CD14-positive monocyte (primary cell): ENCODE data around the gene INS. TPM values are rescaled to one million over a fixed set of nuclear protein-coding genes. Genes with fewer than 3 reads are reported as not detected.

Experiments
- DNase-seq, 3 donors: peaks; one replicate each; pipeline ENCODE4 v3.0.0-alpha.2; 2011 to 2022
- H2AFZ ChIP-seq: 2 replicates; pipeline ENCODE4 v1.6.0; 2012; ENCODE audit warnings: mild to moderate bottlenecking, low read depth, low read length, inconsistent platforms; ENCODE audit not compliant: insufficient read depth, poor library complexity, severe bottlenecking
- H3K27ac ChIP-seq, 2 donors: 1 replicate in 1 of 2; 2 replicates in 1 of 2; pipeline ENCODE4 v1.5.1; 2012 to 2013; ENCODE audit warnings: low read length in 2 of 2, control low read depth in 1 of 2, inconsistent platforms in 1 of 2, low read depth in 1 of 2, mild to moderate bottlenecking in 1 of 2
- H3K27me3 ChIP-seq, 2 donors: one replicate each; pipeline versions ENCODE4 v1.6.0 to v1.6.1; 2011 to 2013; ENCODE audit warnings: low read length in 2 of 2; ENCODE audit not compliant: control insufficient read depth in 2 of 2, insufficient read depth in 2 of 2
- H3K36me3 ChIP-seq, 2 donors: replicated peaks in 1 of 2; 1 replicate in 1 of 2; 2 replicates in 1 of 2; pipeline versions ENCODE4 v1.5.1 to v1.6.1; 2012 to 2013; ENCODE audit warnings: low read length in 2 of 2, control low read depth in 1 of 2, inconsistent platforms in 1 of 2, mild to moderate bottlenecking in 1 of 2; ENCODE audit not compliant: insufficient read depth in 2 of 2, control insufficient read depth in 1 of 2
- H3K4me1 ChIP-seq, 2 donors: 1 replicate in 1 of 2; 2 replicates in 1 of 2; pipeline versions ENCODE4 v1.5.1 to v1.6.1; 2012 to 2013; ENCODE audit warnings: low read length in 2 of 2, control low read depth in 1 of 2, inconsistent platforms in 1 of 2, mild to moderate bottlenecking in 1 of 2, moderate library complexity in 1 of 2; ENCODE audit not compliant: insufficient read depth in 2 of 2, control insufficient read depth in 1 of 2
- H3K4me2 ChIP-seq: replicated peaks from 2 replicates; pipeline ENCODE3; 2012; ENCODE audit warnings: low read length, moderate library complexity, mild to moderate bottlenecking; ENCODE audit not compliant: poor library complexity, severe bottlenecking; ENCODE audit errors: extremely low read depth
- H3K4me3 ChIP-seq, 3 experiments: fragments of 200-600 bp in 1 of 3; sonication (generic) in 1 of 3; replicated peaks in 1 of 3; 1 replicate in 2 of 3; 2 replicates in 1 of 3; pipeline ENCODE4 v1.5.1; 2011 to 2013; ENCODE audit warnings: low read length in 3 of 3, mild to moderate bottlenecking in 3 of 3, control low read depth in 2 of 3, low read depth in 2 of 3, inconsistent platforms in 1 of 3, moderate library complexity in 1 of 3
- H3K79me2 ChIP-seq: 2 replicates; pipeline ENCODE4 v1.6.0; 2012; ENCODE audit warnings: mild to moderate bottlenecking, control low read depth, inconsistent platforms, low read length, moderate library complexity; ENCODE audit not compliant: insufficient read depth
- H3K9ac ChIP-seq: 2 replicates; pipeline ENCODE4 v1.6.0; 2017; ENCODE audit warnings: low read length, mild to moderate bottlenecking; ENCODE audit not compliant: insufficient read depth, poor library complexity, severe bottlenecking
- H3K9me3 ChIP-seq, 2 donors: replicated peaks in 1 of 2; 1 replicate in 1 of 2; 2 replicates in 1 of 2; pipeline versions ENCODE4 v1.5.1 to v1.6.1; 2012 to 2013; ENCODE audit warnings: low read length in 2 of 2, control low read depth in 1 of 2; ENCODE audit not compliant: control insufficient read depth in 1 of 2, insufficient read depth in 1 of 2
- H4K20me1 ChIP-seq: 2 replicates; pipeline ENCODE4 v1.6.0; 2012; ENCODE audit warnings: mild to moderate bottlenecking, low read length, control low read depth, moderate library complexity; ENCODE audit not compliant: insufficient read depth
- H3K27ac Mint-ChIP-seq, 7 donors: one replicate each; pipeline ENCODE4 v1.8.0; 2020; ENCODE audit warnings: mild to moderate bottlenecking in 7 of 7, mixed read lengths in 7 of 7, moderate library complexity in 6 of 7, inconsistent platforms in 2 of 7
- H3K27me3 Mint-ChIP-seq, 3 donors: one replicate each; pipeline ENCODE4 v1.8.0; 2021 to 2022; ENCODE audit warnings: low read depth in 3 of 3, mild to moderate bottlenecking in 3 of 3, mixed read lengths in 3 of 3, moderate library complexity in 3 of 3, inconsistent platforms in 1 of 3
- H3K36me3 Mint-ChIP-seq, 2 donors: one replicate each; pipeline ENCODE4 v1.8.0; 2020; ENCODE audit warnings: mixed read lengths in 2 of 2, inconsistent platforms in 1 of 2, mild to moderate bottlenecking in 1 of 2
- H3K4me1 Mint-ChIP-seq: one replicate; pipeline ENCODE4 v1.8.0; 2020; ENCODE audit warnings: mild to moderate bottlenecking, mixed read lengths
- H3K4me3 Mint-ChIP-seq, 2 donors: one replicate each; pipeline ENCODE4 v1.8.0; 2020; ENCODE audit warnings: mild to moderate bottlenecking in 2 of 2, mixed read lengths in 2 of 2, moderate library complexity in 1 of 2
- H3K9me3 Mint-ChIP-seq, 7 donors: one replicate each; pipeline ENCODE4 v1.8.0; 2020 to 2022; ENCODE audit warnings: mixed read lengths in 7 of 7, mild to moderate bottlenecking in 6 of 7, moderate library complexity in 6 of 7, inconsistent platforms in 2 of 7
- WGBS: methylation state at CpG from one replicate; pipeline ENCODE4 v1.1.5; 2013; ENCODE audit warnings: missing lambda C conversion rate; ENCODE audit not compliant: insufficient coverage; 5-methylcytosine and 5-hydroxymethylcytosine counted together
- intact Hi-C, 2 donors: fragments of 100-400 bp; cut with micrococcal nuclease; formaldehyde crosslinking; loops; one replicate each; pipeline versions ENCODE4 v1.15.0 to v1.15.1; 2023
- polyA plus RNA-seq, 3 donors: library from polyadenylated mRNA; depleted of rRNA in 1 of 3; unstranded in 2 of 3; stranded (reverse) in 1 of 3; fragments of 300-500 nt in 2 of 3; fragments of >200 nt in 1 of 3; fragmentation: Illumina TruSeq in 2 of 3; gene quantifications; 1 replicate in 2 of 3; 2 replicates in 1 of 3; pipeline ENCODE4 v1.2.3, GENCODE V29; 2012 to 2021
- TF ChIP-seq, protein P1 (sequence below): fragments of 200-600 bp; IDR thresholded peaks from one replicate; pipeline ENCODE4 v1.8.0; 2022; ENCODE audit warnings: antibody characterized with exemption, mild to moderate bottlenecking

Gene INS
- polyA plus RNA-seq, 3 donors, result not detected

DNA sequence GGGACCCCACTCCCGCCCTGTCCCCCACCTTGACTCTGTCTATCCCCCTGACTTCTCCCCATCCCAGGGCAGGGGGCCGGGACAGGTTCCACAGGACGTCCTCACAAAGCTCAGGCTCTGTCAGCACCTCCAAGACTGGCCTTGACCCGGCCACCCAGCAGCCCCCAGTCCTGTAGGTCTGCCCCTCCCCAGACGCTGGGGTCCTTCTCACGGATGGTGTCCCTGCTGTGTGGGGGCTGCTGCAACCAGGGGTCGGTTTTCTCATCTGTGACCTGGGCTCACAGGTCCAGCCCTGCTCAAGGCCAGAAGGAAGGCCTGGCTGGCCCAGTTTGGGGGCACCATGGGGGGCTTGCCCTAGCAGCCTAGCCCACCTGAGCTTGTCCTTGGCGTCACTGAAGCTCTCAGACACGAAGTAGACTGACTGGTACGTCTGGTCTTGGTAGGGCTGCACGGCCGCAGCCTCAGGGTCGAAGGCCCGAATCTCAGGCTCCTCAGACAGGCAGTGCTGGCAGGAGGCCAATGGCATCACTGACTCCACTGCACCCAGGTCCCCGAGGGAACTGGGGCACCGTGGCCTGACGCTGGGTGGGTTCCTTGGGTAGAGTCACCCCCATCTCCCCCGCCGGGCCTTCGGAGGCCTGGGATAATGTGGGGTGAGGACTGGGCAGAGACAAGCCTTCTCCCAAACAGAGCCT, 4.0 kb upstream of the INS start:
- Histone ChIP-seq H2AFZ (no peak overlapping the region), H3K4me2 (no peak overlapping the region), H3K27ac (no peak overlapping the region), H3K27me3 (peaks cover 0 to 2% of the 10 kb centered on the region in 2 donors), H3K4me3 (no peak overlapping the region), H3K4me1 (no peaks in the 10 kb centered on the region), H3K79me2 (no peaks in the 10 kb centered on the region), H3K36me3 (no peaks in the 10 kb centered on the region), H3K9ac (no peak overlapping the region), H3K9me3 (no peaks in the 10 kb centered on the region), H4K20me1 (no peaks in the 10 kb centered on the region)
- Mint-ChIP-seq H3K27me3 (peaks cover 6 to 30% (median 7%) of the 10 kb centered on the region in 3 donors), H3K27ac (no peak overlapping the region), H3K4me1 (no peaks in the 10 kb centered on the region), H3K4me3 (no peak overlapping the region), H3K36me3 (no peaks in the 10 kb centered on the region), H3K9me3 (no peaks in the 10 kb centered on the region)
- no peak for DNase-seq
- 90% methylated on average over 13 of the region's 20 CpGs for WGBS
- TF ChIP-seq, protein P1, sequence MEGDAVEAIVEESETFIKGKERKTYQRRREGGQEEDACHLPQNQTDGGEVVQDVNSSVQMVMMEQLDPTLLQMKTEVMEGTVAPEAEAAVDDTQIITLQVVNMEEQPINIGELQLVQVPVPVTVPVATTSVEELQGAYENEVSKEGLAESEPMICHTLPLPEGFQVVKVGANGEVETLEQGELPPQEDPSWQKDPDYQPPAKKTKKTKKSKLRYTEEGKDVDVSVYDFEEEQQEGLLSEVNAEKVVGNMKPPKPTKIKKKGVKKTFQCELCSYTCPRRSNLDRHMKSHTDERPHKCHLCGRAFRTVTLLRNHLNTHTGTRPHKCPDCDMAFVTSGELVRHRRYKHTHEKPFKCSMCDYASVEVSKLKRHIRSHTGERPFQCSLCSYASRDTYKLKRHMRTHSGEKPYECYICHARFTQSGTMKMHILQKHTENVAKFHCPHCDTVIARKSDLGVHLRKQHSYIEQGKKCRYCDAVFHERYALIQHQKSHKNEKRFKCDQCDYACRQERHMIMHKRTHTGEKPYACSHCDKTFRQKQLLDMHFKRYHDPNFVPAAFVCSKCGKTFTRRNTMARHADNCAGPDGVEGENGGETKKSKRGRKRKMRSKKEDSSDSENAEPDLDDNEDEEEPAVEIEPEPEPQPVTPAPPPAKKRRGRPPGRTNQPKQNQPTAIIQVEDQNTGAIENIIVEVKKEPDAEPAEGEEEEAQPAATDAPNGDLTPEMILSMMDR, result no peak
- intact Hi-C loops, result no loop called here

DNA sequence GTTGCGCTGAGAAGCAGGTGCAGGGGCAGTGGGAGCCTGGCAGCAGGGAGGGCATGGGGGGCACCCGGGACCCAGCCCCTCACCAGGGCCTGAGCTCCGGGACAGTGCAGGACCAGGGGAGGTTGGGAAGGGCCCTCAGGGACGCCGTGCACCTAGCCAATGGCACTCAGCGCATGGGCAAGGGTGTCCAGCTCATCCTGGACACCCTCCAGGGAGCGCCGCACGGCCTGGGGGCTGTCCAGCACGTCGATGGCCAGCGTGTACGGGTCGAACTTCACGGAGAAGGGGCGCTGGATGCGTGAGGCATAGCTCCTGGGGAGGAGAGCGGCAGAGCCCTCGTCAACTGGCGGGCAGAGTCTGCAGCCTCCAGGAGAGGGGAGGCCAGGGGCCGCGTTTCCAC, 3.1 kb upstream of the INS start:
- no peaks in the 10 kb centered on the region for H3K4me1 ChIP-seq
- H3K9me3 ChIP-seq, result no peaks in the 10 kb centered on the region
- H3K79me2 ChIP-seq, result no peaks in the 10 kb centered on the region
- no peak overlapping the region for H3K4me2 ChIP-seq
- Mint-ChIP-seq H3K27me3 (peaks cover 5 to 30% (median 6%) of the 10 kb centered on the region in 3 donors), H3K4me1 (no peaks in the 10 kb centered on the region), H3K27ac (no peak overlapping the region), H3K9me3 (peaks cover 0 to under 1% (median 0%) of the 10 kb centered on the region in 7 donors), H3K4me3 (no peak overlapping the region), H3K36me3 (no peaks in the 10 kb centered on the region)
- no peaks in the 10 kb centered on the region for H4K20me1 ChIP-seq
- H3K27ac ChIP-seq, result no peak overlapping the region
- DNase-seq, result no peak
- H3K36me3 ChIP-seq, result no peaks in the 10 kb centered on the region
- WGBS, result 85% methylated on average over 10 of the region's 22 CpGs
- no peak overlapping the region for H3K9ac ChIP-seq
- no peak overlapping the region for H3K4me3 ChIP-seq
- TF ChIP-seq, protein P1, result no peak
- intact Hi-C loops, result no loop called here
- no peak overlapping the region for H2AFZ ChIP-seq
- peaks cover 0 to 2% of the 10 kb centered on the region in 2 donors for H3K27me3 ChIP-seq
